Measurements from ENCODE around the gene NEMP1. TPM values are rescaled to one million over a fixed set of nuclear protein-coding genes. Genes with fewer than 3 reads are reported as not detected.
"Not testable (repeated sequence)": the region's sequence is repeated elsewhere in the genome, so short reads cannot be mapped to it uniquely, and the experiment has no call there.

NEMP1 gene
- polyA plus RNA-seq, 1 donor (not counting 4 experiments of a cell fraction or from before 2014, with no cell fraction given) = 18.6 TPM

GRCh38 chr12:57027011-57027804, 51.4 kb downstream of the NEMP1 start:
- no peaks in the 10 kb centered on the region for H3K9me1 ChIP-seq (ENCODE audit: control insufficient read depth, extremely low read depth, insufficient read depth, low read length)
- TF ChIP-seq EZH2 (IDR thresholded peaks at IDR 0.05; ENCODE audit: low read length) = no peak
- TF ChIP-seq CTCF (optimal IDR thresholded peaks at IDR 0.05 in 1 of 3, IDR thresholded peaks at IDR 0.05 in 1 of 3, conservative IDR thresholded peaks at IDR 0.05 in 1 of 3; ENCODE audit: extremely low read depth in 1 of 3, insufficient read depth in 2 of 3, low read length in 3 of 3) = no peak
- no peaks in the 10 kb centered on the region for H3K9me3 ChIP-seq (ENCODE audit: control insufficient read depth, low read depth, low read length)
- peaks cover 17% of the 10 kb centered on the region for H3K4me1 ChIP-seq (ENCODE audit: control insufficient read depth, extremely low read depth, insufficient read depth, low read length)
- peaks cover 24% of the 10 kb centered on the region for H3K27me3 ChIP-seq (ENCODE audit: control insufficient read depth, extremely low read depth, insufficient read depth, low read length)
- no peaks in the 10 kb centered on the region for H4K20me1 ChIP-seq (ENCODE audit: control insufficient read depth, extremely low read depth, insufficient read depth, low read length)
- H3K4me3 ChIP-seq (ENCODE audit: control insufficient read depth in 2 of 3, extremely low read depth in 1 of 3, insufficient read depth in 2 of 3, low read depth in 1 of 3, low read length in 3 of 3) = no peak overlapping the region
- FAIRE-seq (no peak), DNase-seq (ENCODE audit: low read depth, low spot score) (no peak)
- H3K4me2 ChIP-seq (ENCODE audit: control insufficient read depth, extremely low read depth, insufficient read depth, low read depth, low read length) = no peak overlapping the region
- H3K36me3 ChIP-seq (ENCODE audit: control insufficient read depth in 2 of 2, extremely low read depth in 1 of 2, insufficient read depth in 2 of 2, low read length in 2 of 2) = no peaks in the 10 kb centered on the region
- dilution Hi-C loops (cut with MboI; ENCODE audit: extremely low pct_ligation_motif_present, low sequenced_read_pairs) = no loop called here
- no peak overlapping the region for H2AFZ ChIP-seq (ENCODE audit: control insufficient read depth, low read length)
- no peaks in the 10 kb centered on the region for H3K79me2 ChIP-seq (ENCODE audit: control insufficient read depth, insufficient read depth, low read length)
- H3K9ac ChIP-seq (ENCODE audit: control insufficient read depth, extremely low read depth, insufficient read depth, low read length) = no peak overlapping the region
- no peak overlapping the region for H3K27ac ChIP-seq (ENCODE audit: control insufficient read depth, insufficient read depth, low read length)

- H3K27ac ChIP-seq (ENCODE audit: control insufficient read depth, insufficient read depth, low read length) = no peak overlapping the region
- no peak for FAIRE-seq
- H3K4me3 ChIP-seq (ENCODE audit: control insufficient read depth in 2 of 3, extremely low read depth in 1 of 3, insufficient read depth in 2 of 3, low read depth in 1 of 3, low read length in 3 of 3) = no peak overlapping the region
- H3K4me1 ChIP-seq (ENCODE audit: control insufficient read depth, extremely low read depth, insufficient read depth, low read length) = peaks cover 3% of the 10 kb centered on the region
- TF ChIP-seq CTCF (optimal IDR thresholded peaks at IDR 0.05 in 1 of 3, IDR thresholded peaks at IDR 0.05 in 1 of 3, conservative IDR thresholded peaks at IDR 0.05 in 1 of 3; ENCODE audit: extremely low read depth in 1 of 3, insufficient read depth in 2 of 3, low read length in 3 of 3) (no peak), EZH2 (IDR thresholded peaks at IDR 0.05; ENCODE audit: low read length) (no peak)
- no peaks in the 10 kb centered on the region for H4K20me1 ChIP-seq (ENCODE audit: control insufficient read depth, extremely low read depth, insufficient read depth, low read length)
- no peaks in the 10 kb centered on the region for H3K36me3 ChIP-seq (ENCODE audit: control insufficient read depth in 2 of 2, extremely low read depth in 1 of 2, insufficient read depth in 2 of 2, low read length in 2 of 2)
- dilution Hi-C loops (cut with MboI; ENCODE audit: extremely low pct_ligation_motif_present, low sequenced_read_pairs) = no loop called here
- DNase-seq (ENCODE audit: low read depth, low spot score) = no peak
- H3K4me2 ChIP-seq (ENCODE audit: control insufficient read depth, extremely low read depth, insufficient read depth, low read depth, low read length) = no peak overlapping the region
- H2AFZ ChIP-seq (ENCODE audit: control insufficient read depth, low read length) = no peak overlapping the region
- no peaks in the 10 kb centered on the region for H3K9me3 ChIP-seq (ENCODE audit: control insufficient read depth, low read depth, low read length)
- no peak overlapping the region for H3K9ac ChIP-seq (ENCODE audit: control insufficient read depth, extremely low read depth, insufficient read depth, low read length)
- H3K79me2 ChIP-seq (ENCODE audit: control insufficient read depth, insufficient read depth, low read length) = no peaks in the 10 kb centered on the region
- no peaks in the 10 kb centered on the region for H3K9me1 ChIP-seq (ENCODE audit: control insufficient read depth, extremely low read depth, insufficient read depth, low read length)
- H3K27me3 ChIP-seq (ENCODE audit: control insufficient read depth, extremely low read depth, insufficient read depth, low read length) = peaks cover 24% of the 10 kb centered on the region
Observed at GRCh38 chr12:57025196-57025595, 53.4 kb downstream of the NEMP1 start.

GRCh38 chr12:57022324-57022723, 56.3 kb downstream of the NEMP1 start:
- not testable (repeated sequence) for DNase-seq (ENCODE audit: low read depth, low spot score)

More at GRCh38 chr12:57022324-57022723, 56.3 kb downstream of the NEMP1 start:
- peaks cover 19% of the 10 kb centered on the region for H3K27me3 ChIP-seq (ENCODE audit: control insufficient read depth, extremely low read depth, insufficient read depth, low read length)
- FAIRE-seq; H3K9me1 ChIP-seq (ENCODE audit: control insufficient read depth, extremely low read depth, insufficient read depth, low read length); H3K9ac ChIP-seq (ENCODE audit: control insufficient read depth, extremely low read depth, insufficient read depth, low read length); H3K4me3 ChIP-seq (ENCODE audit: control insufficient read depth in 2 of 3, extremely low read depth in 1 of 3, insufficient read depth in 2 of 3, low read depth in 1 of 3, low read length in 3 of 3); H3K4me1 ChIP-seq (ENCODE audit: control insufficient read depth, extremely low read depth, insufficient read depth, low read length); H4K20me1 ChIP-seq (ENCODE audit: control insufficient read depth, extremely low read depth, insufficient read depth, low read length); H3K27ac ChIP-seq (ENCODE audit: control insufficient read depth, insufficient read depth, low read length); H2AFZ ChIP-seq (ENCODE audit: control insufficient read depth, low read length); H3K79me2 ChIP-seq (ENCODE audit: control insufficient read depth, insufficient read depth, low read length); H3K9me3 ChIP-seq (ENCODE audit: control insufficient read depth, low read depth, low read length); H3K4me2 ChIP-seq (ENCODE audit: control insufficient read depth, extremely low read depth, insufficient read depth, low read depth, low read length); H3K36me3 ChIP-seq (ENCODE audit: control insufficient read depth in 2 of 2, extremely low read depth in 1 of 2, insufficient read depth in 2 of 2, low read length in 2 of 2); dilution Hi-C loops (cut with MboI; ENCODE audit: extremely low pct_ligation_motif_present, low sequenced_read_pairs): not testable (repeated sequence)
